Thyroid gland (tissue), 4 donors: ENCODE data around the gene MAPK1IP1L. TPM values are rescaled to one million over a fixed set of nuclear protein-coding genes. Genes with fewer than 3 reads are reported as not detected.

Experiments
- DNase-seq, 2 donors: peaks; one replicate each; pipeline ENCODE4 v3.0.0-alpha.2; 2019
- H3K27ac ChIP-seq, 3 donors: fragments of 200-600 bp; sonication (generic); 1 replicate in 2 of 3; 2 replicates in 1 of 3; pipeline ENCODE4 v1.5.1; 2016 to 2019; ENCODE audit warnings: mild to moderate bottlenecking in 1 of 3, moderate library complexity in 1 of 3
- H3K27me3 ChIP-seq: fragments of 200-600 bp; sonication (generic); one replicate; pipeline ENCODE4 v1.5.1; 2019
- H3K36me3 ChIP-seq, 2 donors: fragments of 200-600 bp; sonication (generic); one replicate each; pipeline ENCODE4 v1.5.1; 2016 to 2019
- H3K4me1 ChIP-seq, 2 donors: fragments of 200-600 bp; sonication (generic); one replicate each; pipeline ENCODE4 v1.5.1; 2017 to 2019
- H3K4me3 ChIP-seq, 3 donors: fragments of 200-600 bp; sonication (generic); replicated peaks in 1 of 3; 1 replicate in 2 of 3; 2 replicates in 1 of 3; pipeline ENCODE4 v1.5.1; 2016; ENCODE audit warnings: mild to moderate bottlenecking in 1 of 3
- H3K9me3 ChIP-seq: fragments of 200-600 bp; sonication (generic); one replicate; pipeline ENCODE4 v1.5.1; 2017
- POLR2A ChIP-seq, 2 donors: fragments of 450-650 bp; IDR thresholded peaks; one replicate each; pipeline ENCODE4 v1.6.1; 2017; ENCODE audit warnings: antibody characterized with exemption in 2 of 2, mild to moderate bottlenecking in 2 of 2, moderate library complexity in 1 of 2
- WGBS, 2 donors: methylation state at CpG; one replicate each; pipeline ENCODE4 v1.1.5; 2017; 5-methylcytosine and 5-hydroxymethylcytosine counted together
- intact Hi-C: fragments of 100-400 bp; cut with DNase I; formaldehyde crosslinking; loops from one replicate; pipeline ENCODE4 v1.15.1; 2023
- total RNA-seq, 4 donors: library from RNA; depleted of rRNA; stranded (reverse); fragments of >200 nt; gene quantifications; one replicate each; pipeline ENCODE4 v1.2.3, GENCODE V29; 2016
- TF ChIP-seq, protein P1 (sequence below), 6 experiments: fragments of 200-600 bp in 3 of 6; fragments of 450-650 bp in 3 of 6; sonication (generic) in 3 of 6; IDR thresholded peaks; one replicate each; pipeline ENCODE4 v1.5.1; 2016 to 2019; ENCODE audit warnings: antibody characterized with exemption in 6 of 6, mild to moderate bottlenecking in 2 of 6, inconsistent platforms in 1 of 6, moderate library complexity in 1 of 6

MAPK1IP1L gene
- total RNA-seq, 4 donors from 2014 or later: 56.6 to 89.9 (median 69.6) TPM

DNA sequence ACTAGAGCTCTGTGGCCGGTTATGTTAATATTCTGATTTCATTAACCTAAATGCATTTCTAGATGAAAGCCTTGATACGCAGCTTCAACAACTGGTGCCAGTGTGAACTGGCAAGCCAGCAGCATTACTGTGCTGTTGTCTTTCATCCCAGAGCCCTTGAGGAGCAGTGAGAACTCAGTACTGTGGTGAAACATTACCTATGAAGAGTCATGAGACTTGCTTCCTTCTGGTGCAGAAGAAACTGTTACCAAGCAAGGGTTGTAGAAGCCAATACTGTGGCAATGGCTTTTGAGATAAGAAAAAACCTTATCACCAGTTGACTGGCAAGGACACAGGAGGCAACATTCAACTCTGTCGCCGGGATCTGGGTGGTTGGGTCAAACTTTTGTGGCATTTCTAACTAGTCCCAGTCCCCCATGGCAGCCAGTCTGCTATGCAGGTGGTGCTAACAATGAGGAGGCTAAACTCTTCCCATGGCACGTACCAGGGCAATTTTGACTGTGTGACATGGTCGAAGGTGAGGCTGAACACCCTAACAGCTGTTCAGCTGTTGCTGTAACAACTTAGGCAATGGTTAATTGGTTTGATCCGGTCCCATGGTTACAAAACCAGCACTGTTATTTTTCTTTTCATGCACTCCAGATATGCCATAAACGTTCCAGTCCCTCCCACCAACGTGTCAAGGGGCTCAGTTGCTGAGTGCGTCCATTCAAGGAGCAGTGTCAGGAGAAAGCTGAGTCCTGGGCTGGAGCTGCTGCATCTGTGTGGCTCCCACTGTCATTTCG, 65.0 kb downstream of the MAPK1IP1L start:
- DNase-seq: peak in 1 of 2 donors; percentile 22
- Histone ChIP-seq H3K27me3 (no peaks in the 10 kb centered on the region), H3K36me3 (no peaks in the 10 kb centered on the region), H3K9me3 (no peaks in the 10 kb centered on the region), H3K4me3 (no peak overlapping the region), H3K4me1 (peaks cover 0 to 26% of the 10 kb centered on the region in 2 donors), H3K27ac (no peak overlapping the region)
- WGBS, 2 donors: 65 to 72% methylated on average over 11 of the region's 11 CpGs
- TF ChIP-seq, protein P1, sequence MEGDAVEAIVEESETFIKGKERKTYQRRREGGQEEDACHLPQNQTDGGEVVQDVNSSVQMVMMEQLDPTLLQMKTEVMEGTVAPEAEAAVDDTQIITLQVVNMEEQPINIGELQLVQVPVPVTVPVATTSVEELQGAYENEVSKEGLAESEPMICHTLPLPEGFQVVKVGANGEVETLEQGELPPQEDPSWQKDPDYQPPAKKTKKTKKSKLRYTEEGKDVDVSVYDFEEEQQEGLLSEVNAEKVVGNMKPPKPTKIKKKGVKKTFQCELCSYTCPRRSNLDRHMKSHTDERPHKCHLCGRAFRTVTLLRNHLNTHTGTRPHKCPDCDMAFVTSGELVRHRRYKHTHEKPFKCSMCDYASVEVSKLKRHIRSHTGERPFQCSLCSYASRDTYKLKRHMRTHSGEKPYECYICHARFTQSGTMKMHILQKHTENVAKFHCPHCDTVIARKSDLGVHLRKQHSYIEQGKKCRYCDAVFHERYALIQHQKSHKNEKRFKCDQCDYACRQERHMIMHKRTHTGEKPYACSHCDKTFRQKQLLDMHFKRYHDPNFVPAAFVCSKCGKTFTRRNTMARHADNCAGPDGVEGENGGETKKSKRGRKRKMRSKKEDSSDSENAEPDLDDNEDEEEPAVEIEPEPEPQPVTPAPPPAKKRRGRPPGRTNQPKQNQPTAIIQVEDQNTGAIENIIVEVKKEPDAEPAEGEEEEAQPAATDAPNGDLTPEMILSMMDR (IDR thresholded peaks at IDR 0.05): no peak
- TF ChIP-seq POLR2A (IDR thresholded peaks at IDR 0.05): no peak
- intact Hi-C loops: no loop called here

- Histone ChIP-seq H3K36me3 (no peaks in the 10 kb centered on the region), H3K27me3 (no peaks in the 10 kb centered on the region), H3K9me3 (no peaks in the 10 kb centered on the region), H3K27ac (peak overlapping the region; percentile 67 to 78 (median 70)), H3K4me3 (no peak overlapping the region), H3K4me1 (peaks cover 7 to 34% of the 10 kb centered on the region in 2 donors)
- TF ChIP-seq POLR2A (IDR thresholded peaks at IDR 0.05): no peak
- TF ChIP-seq, protein P1 (IDR thresholded peaks at IDR 0.05): no peak
- no peak for DNase-seq
- 85 to 95% methylated on average over 7 of the region's 7 CpGs for WGBS, 2 donors
- intact Hi-C loops: no loop called here
These were observed 66.5 kb downstream of the MAPK1IP1L start for GRCh38 chr14:55117803-55118441.

- Histone ChIP-seq H3K27ac (peak overlapping the region; percentile 67 to 78 (median 70)), H3K4me3 (no peak overlapping the region), H3K36me3 (no peaks in the 10 kb centered on the region), H3K4me1 (peaks cover 9 to 39% of the 10 kb centered on the region in 2 donors), H3K9me3 (no peaks in the 10 kb centered on the region), H3K27me3 (no peaks in the 10 kb centered on the region)
- 55 to 74% methylated on average over 3 of the region's 3 CpGs for WGBS, 2 donors
- intact Hi-C loops: no loop called here
- TF ChIP-seq, protein P1 (IDR thresholded peaks at IDR 0.05): no peak
- TF ChIP-seq POLR2A (IDR thresholded peaks at IDR 0.05): no peak
- DNase-seq: no peak
These were observed 67.3 kb downstream of the MAPK1IP1L start for GRCh38 chr14:55118761-55119160.

Other genes with a start within 250 kb of the MAPK1IP1L start
- 1 to 10 TPM; 5.2 to 7.8 (median 7.4) TPM for gene GCH1, start 148.8 kb upstream of the MAPK1IP1L start, total RNA-seq
- gene WDHD1, start 24.5 kb upstream of the MAPK1IP1L start, total RNA-seq: 1 to 10 TPM; 1.2 to 2.3 (median 1.9) TPM
- gene SOCS4, start 24.4 kb upstream of the MAPK1IP1L start, total RNA-seq: 10 to 100 TPM; 18.2 to 26.5 (median 19.7) TPM
- 100 to 1,000 TPM in 2 of 4 donors, 10 to 100 TPM in 2; 65.7 to 201 (median 111) TPM for gene LGALS3, start 77.6 kb downstream of the MAPK1IP1L start, total RNA-seq
- under 1 TPM in 3 of 4 donors, not detected in 1; 0.22 to 0.42 (median 0.27) TPM for gene DLGAP5, start 139.9 kb downstream of the MAPK1IP1L start, total RNA-seq
- gene FBXO34, start 219.8 kb downstream of the MAPK1IP1L start, total RNA-seq: 10 to 100 TPM; 60.0 to 88.5 (median 81.9) TPM